NCI-H1436 (cell line): Measurements from ENCODE around the gene FUNDC2.
A peak's percentile ranks its signal among the peaks of the same experiment; 100 is the strongest.

Source experiments
- DNase-seq: peaks from one replicate; lab custom pipeline; 2025; lab: John Stamatoyannopoulos, UW

Gene FUNDC2

GRCh38 chrX:155023907-155024833, 2.5 kb upstream of the FUNDC2 start:
- DNase-seq = no peak

GRCh38 chrX:155026420-155026726, 271 bp upstream of the FUNDC2 start:
- DNase-seq = no peak

- DNase-seq = peak; percentile 52
These were observed 944 bp downstream of the FUNDC2 start for GRCh38 chrX:155027509-155028066.

GRCh38 chrX:155028129-155028528, 1.5 kb downstream of the FUNDC2 start:
- DNase-seq = peak; percentile 16

GRCh38 chrX:155028877-155029291, 2.2 kb downstream of the FUNDC2 start:
- no peak for DNase-seq

GRCh38 chrX:155031657-155032056, 5.0 kb downstream of the FUNDC2 start:
- DNase-seq = no peak

- no peak for DNase-seq
These were observed 9.0 kb downstream of the FUNDC2 start for GRCh38 chrX:155035688-155036087.

- DNase-seq = no peak
These were observed 19.6 kb downstream of the FUNDC2 start for GRCh38 chrX:155046129-155046810.

GRCh38 chrX:155046811-155047528, 20.3 kb downstream of the FUNDC2 start:
- DNase-seq = no peak

- DNase-seq = peak; percentile 42
These were observed 22.5 kb downstream of the FUNDC2 start for GRCh38 chrX:155048977-155049619.

- no peak for DNase-seq
These were observed 26.3 kb downstream of the FUNDC2 start for GRCh38 chrX:155052738-155053498.

- no peak for DNase-seq
These were observed 27.0 kb downstream of the FUNDC2 start for GRCh38 chrX:155053656-155054055.

GRCh38 chrX:155054255-155054654, 27.6 kb downstream of the FUNDC2 start:
- no peak for DNase-seq

- no peak for DNase-seq
These were observed 28.9 kb downstream of the FUNDC2 start for GRCh38 chrX:155055494-155055893.

GRCh38 chrX:155056471-155056870, 29.8 kb downstream of the FUNDC2 start:
- DNase-seq = no peak

GRCh38 chrX:155056877-155057792, 30.5 kb downstream of the FUNDC2 start:
- peak; percentile 50 for DNase-seq

GRCh38 chrX:155061760-155062159, 35.1 kb downstream of the FUNDC2 start:
- no peak for DNase-seq

GRCh38 chrX:155065035-155065734, 38.5 kb downstream of the FUNDC2 start:
- no peak for DNase-seq

GRCh38 chrX:155068165-155068564, 41.5 kb downstream of the FUNDC2 start:
- DNase-seq = no peak
